Measurements from ENCODE around the gene THUMPD3.
A peak's percentile ranks its signal among the peaks of the same experiment; 100 is the strongest.

The THUMPD3 gene

DNA sequence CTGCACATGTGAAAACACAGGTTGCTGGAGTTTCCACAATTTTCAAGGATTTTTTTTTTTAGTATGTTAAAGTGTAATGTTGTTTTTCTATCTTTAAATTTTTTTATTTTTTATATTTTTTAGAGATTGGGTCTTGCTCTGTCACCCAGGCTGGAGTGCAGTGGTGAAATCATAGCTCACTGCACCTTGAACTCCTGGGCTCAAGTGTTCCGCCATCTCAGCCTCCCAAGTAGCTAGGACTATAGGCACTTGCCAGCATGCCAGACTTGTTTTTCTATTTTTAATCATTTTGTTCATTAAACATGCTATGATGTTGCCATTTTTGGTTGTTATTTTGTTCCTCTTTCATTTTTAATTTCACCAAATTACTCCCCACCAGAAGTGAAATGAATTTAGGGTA is 16.7 kb upstream of the THUMPD3 start:
- Mint-ChIP-seq H3K36me3 (ENCODE audit: low read depth) (no peaks in the 10 kb centered on the region), H3K4me1 (ENCODE audit: low read depth) (no peaks in the 10 kb centered on the region), H3K27ac (no peak overlapping the region)

GRCh38 chr3:9347081-9347480 is 15.8 kb upstream of the THUMPD3 start:
- no peaks in the 10 kb centered on the region for H3K27me3 Mint-ChIP-seq
- H3K36me3 Mint-ChIP-seq (ENCODE audit: low read depth), result no peaks in the 10 kb centered on the region
- no peaks in the 10 kb centered on the region for H3K4me1 Mint-ChIP-seq (ENCODE audit: low read depth)
- no peak overlapping the region for H3K4me3 Mint-ChIP-seq
- H3K9me3 Mint-ChIP-seq, result no peaks in the 10 kb centered on the region
- no peak overlapping the region for H3K27ac Mint-ChIP-seq

More for the DNA sequence above, 16.7 kb upstream of the THUMPD3 start:
- H3K4me3 Mint-ChIP-seq, result no peak overlapping the region
- H3K27me3 Mint-ChIP-seq, result no peaks in the 10 kb centered on the region
- no peaks in the 10 kb centered on the region for H3K9me3 Mint-ChIP-seq

- no peak overlapping the region for H3K27ac Mint-ChIP-seq
- H3K4me3 Mint-ChIP-seq, result no peak overlapping the region
- no peaks in the 10 kb centered on the region for H3K4me1 Mint-ChIP-seq (ENCODE audit: low read depth)
- no peaks in the 10 kb centered on the region for H3K27me3 Mint-ChIP-seq
- H3K36me3 Mint-ChIP-seq (ENCODE audit: low read depth), result no peaks in the 10 kb centered on the region
- no peaks in the 10 kb centered on the region for H3K9me3 Mint-ChIP-seq
Observed at GRCh38 chr3:9347887-9348286, 15.0 kb upstream of the THUMPD3 start.

DNA sequence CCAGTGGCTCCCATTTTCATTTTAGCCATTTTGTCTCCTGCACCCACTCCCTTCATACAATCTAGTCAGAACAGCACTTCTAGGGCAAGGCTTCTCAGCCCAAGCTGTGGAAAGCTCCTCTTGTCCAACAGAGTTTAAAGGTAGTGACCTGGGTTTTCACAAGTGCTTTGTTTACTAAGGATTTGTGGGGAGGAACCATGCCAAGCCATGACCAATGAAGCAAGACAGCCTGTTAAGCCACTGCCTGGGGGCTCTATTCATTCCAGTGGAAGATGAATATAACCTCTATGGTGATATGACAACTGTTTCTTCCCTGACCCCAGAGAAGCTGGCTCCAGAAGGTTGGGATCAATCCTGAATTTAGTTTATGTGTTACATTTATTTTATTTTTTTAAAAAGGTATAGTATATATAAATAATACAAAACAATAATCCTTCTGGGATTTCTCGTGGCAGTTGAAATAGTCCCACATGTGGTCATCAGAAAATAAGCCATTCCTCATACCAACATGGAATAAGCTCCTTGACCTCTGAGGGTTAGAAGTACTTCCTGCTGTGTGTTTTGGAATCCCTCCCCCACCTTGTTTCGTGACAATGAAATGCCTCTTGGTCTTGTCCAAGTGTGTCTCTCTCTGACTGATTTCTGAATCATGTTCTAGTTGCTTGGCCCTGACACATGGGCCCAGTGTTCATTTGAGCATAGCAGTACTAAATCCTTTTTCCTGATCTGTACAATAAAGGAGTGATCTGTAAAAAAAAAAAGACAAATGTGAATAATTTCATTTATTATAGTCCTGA is 13.3 kb upstream of the THUMPD3 start:
- Mint-ChIP-seq H3K27me3 (no peaks in the 10 kb centered on the region), H3K4me1 (ENCODE audit: low read depth) (peaks cover 7% of the 10 kb centered on the region)

GRCh38 chr3:9351709-9352126 is 11.1 kb upstream of the THUMPD3 start:
- H3K27me3 Mint-ChIP-seq, result no peaks in the 10 kb centered on the region
- peaks cover 16% of the 10 kb centered on the region for H3K4me1 Mint-ChIP-seq (ENCODE audit: low read depth)
- H3K4me3 Mint-ChIP-seq, result no peak overlapping the region
- H3K9me3 Mint-ChIP-seq, result no peaks in the 10 kb centered on the region
- no peak overlapping the region for H3K27ac Mint-ChIP-seq
- H3K36me3 Mint-ChIP-seq (ENCODE audit: low read depth), result no peaks in the 10 kb centered on the region

More for the DNA sequence above, 13.3 kb upstream of the THUMPD3 start:
- no peaks in the 10 kb centered on the region for H3K9me3 Mint-ChIP-seq
- no peaks in the 10 kb centered on the region for H3K36me3 Mint-ChIP-seq (ENCODE audit: low read depth)
- H3K27ac Mint-ChIP-seq, result no peak overlapping the region
- H3K4me3 Mint-ChIP-seq, result no peak overlapping the region

DNA sequence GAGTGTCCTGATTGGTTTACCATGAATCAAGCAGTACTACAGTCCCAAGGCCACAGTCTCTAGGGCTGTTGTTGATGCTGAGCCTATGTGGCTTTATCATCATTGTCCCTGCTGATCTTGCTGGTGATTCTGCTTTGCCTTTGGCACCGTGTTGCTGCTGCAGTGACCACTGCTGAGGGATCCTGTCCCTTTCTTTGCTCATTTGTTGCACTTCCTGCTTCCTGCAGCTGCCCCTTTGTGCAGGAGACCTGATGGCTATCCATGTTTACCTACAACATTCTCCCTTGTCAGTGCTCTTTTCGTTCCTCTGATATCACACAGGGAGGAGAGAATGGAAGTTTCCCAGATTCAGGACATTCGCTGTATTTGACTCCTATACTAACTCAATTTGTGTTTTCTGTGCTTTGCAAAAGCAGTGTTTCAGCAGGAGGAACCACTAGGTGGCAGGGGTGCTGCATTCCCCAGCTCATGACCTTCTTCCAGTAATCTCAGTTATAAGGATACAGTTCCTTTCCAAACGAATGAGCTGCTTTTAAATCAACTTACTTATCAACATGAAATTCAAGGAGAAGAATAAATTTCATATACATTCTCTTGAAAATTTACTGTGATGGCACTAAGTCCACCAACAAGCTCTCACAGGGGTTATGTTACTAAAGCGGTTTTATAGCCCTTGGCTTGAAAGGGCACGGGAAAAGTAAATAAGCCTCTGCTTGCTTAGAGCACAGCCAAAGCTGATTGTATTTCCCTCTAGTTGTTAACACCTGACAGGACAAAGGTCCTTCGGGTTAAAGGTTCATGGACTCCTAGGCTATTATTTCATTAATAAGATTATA is 9.7 kb upstream of the THUMPD3 start:
- H3K27me3 Mint-ChIP-seq, result no peaks in the 10 kb centered on the region
- peaks cover 16% of the 10 kb centered on the region for H3K4me1 Mint-ChIP-seq (ENCODE audit: low read depth)
- H3K27ac Mint-ChIP-seq, result no peak overlapping the region
- H3K9me3 Mint-ChIP-seq, result no peaks in the 10 kb centered on the region
- no peaks in the 10 kb centered on the region for H3K36me3 Mint-ChIP-seq (ENCODE audit: low read depth)
- no peak overlapping the region for H3K4me3 Mint-ChIP-seq

DNA sequence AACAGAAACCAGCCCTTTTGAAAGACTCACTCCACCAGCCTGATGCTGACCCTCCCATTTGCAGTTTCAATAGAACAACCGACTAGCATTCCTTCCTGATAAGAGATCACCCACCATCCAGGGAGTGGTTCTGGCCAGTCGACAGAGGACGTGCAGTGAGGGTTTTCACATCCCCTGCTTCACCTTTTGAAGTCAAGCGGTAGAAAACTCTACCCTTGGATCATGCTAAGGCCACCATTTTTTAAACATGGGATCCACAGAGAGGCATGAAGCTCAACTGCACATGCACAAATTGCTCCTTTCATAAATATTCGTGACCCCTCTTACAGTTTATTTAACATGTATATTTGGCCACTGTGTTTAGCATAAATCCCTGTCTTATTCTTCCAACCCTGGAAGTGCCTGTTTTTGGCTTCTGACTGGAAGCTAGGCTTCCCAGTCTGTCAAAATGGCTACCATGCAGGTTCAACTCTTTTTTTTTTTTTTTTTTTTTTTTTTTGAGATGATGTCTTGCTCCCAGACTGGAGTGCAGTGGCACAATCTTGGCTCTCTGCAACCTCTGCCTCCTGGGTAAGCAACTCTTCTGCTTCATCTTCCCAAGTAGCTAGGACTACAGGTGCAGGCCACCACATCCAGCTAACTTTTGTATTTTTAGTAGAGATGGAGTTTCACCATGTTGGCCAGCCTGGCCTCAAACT is 1.0 kb upstream of the THUMPD3 start:
- peak overlapping the region; percentile 99 for H3K27ac Mint-ChIP-seq
- no peaks in the 10 kb centered on the region for H3K27me3 Mint-ChIP-seq
- H3K36me3 Mint-ChIP-seq (ENCODE audit: low read depth), result peaks cover 32% of the 10 kb centered on the region

GRCh38 chr3:9369508-9369907 is 6.7 kb downstream of the THUMPD3 start:
- H3K36me3 Mint-ChIP-seq (ENCODE audit: low read depth), result peaks cover 76% of the 10 kb centered on the region
- H3K27me3 Mint-ChIP-seq, result no peaks in the 10 kb centered on the region
- H3K9me3 Mint-ChIP-seq, result no peaks in the 10 kb centered on the region
- no peak overlapping the region for H3K4me3 Mint-ChIP-seq
- H3K27ac Mint-ChIP-seq, result no peak overlapping the region
- H3K4me1 Mint-ChIP-seq (ENCODE audit: low read depth), result peaks cover 37% of the 10 kb centered on the region

More for the DNA sequence above, 1.0 kb upstream of the THUMPD3 start:
- no peaks in the 10 kb centered on the region for H3K9me3 Mint-ChIP-seq
- peak overlapping the region; percentile 95 for H3K4me3 Mint-ChIP-seq
- peaks cover 43% of the 10 kb centered on the region for H3K4me1 Mint-ChIP-seq (ENCODE audit: low read depth)

DNA sequence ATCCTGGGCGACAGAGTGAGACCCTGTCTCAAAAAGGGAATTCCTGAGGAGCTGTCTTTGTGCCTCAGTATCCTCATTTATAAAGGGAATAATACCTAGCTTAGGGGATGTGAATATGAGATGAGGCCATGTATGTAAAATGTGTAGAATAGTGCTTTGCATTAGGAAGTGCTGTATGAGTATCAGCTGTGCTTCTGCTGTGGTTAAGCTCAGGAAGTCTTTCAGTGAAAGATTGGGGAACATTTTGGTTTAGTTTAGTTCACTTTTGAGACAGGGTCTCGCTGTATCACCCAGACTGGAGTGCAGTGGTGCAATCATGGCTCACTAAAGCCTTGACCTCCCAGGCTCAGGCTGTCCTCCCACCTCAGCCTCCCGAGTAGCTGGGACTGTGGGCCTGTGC is 10.6 kb downstream of the THUMPD3 start:
- Mint-ChIP-seq H3K4me1 (ENCODE audit: low read depth) (peaks cover 17% of the 10 kb centered on the region), H3K36me3 (ENCODE audit: low read depth) (peaks cover 83% of the 10 kb centered on the region), H3K27me3 (no peaks in the 10 kb centered on the region), H3K27ac (peak overlapping the region; percentile 40), H3K9me3 (no peaks in the 10 kb centered on the region), H3K4me3 (no peak overlapping the region)

DNA sequence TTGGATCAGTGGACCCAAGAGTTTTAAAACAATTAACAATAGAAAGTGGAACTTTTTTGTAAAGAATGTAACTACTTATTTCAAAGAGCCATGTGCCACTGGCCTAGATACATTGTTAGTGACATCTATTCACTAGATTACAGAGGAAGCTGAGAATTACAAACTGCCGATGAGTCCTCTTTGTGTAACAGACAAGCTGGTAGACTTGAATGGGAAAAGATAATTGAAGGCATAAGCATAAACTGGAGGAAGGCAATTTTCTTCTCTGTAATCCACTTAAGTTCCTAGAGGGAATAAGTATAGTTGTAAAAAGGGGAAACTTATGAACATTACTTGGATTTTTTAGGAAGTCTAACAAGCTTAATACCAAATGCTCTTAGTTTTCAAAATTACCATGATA is 15.1 kb downstream of the THUMPD3 start:
- H3K4me3 Mint-ChIP-seq, result no peak overlapping the region
- no peaks in the 10 kb centered on the region for H3K9me3 Mint-ChIP-seq
- peaks cover 9% of the 10 kb centered on the region for H3K4me1 Mint-ChIP-seq (ENCODE audit: low read depth)
- no peaks in the 10 kb centered on the region for H3K27me3 Mint-ChIP-seq
- H3K36me3 Mint-ChIP-seq (ENCODE audit: low read depth), result peaks cover 84% of the 10 kb centered on the region
- H3K27ac Mint-ChIP-seq, result no peak overlapping the region

DNA sequence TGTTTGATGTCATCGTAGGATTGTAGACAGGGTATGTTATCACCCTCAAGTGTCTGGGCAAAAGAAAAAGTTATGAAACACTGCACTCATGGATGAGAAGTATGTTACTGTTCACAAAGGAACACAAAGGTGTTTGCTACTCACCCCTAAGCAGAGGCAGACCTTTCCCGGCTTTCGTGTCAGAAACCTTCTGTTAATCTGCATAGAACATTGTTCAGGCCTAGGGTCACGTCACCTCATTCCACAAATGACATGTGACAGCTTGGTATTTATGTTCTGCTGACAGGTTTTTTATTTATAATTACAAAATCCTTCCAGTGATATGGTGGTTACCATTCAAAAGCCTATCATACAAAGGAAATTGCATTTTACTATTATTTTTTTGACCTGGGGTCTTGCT is 16.5 kb downstream of the THUMPD3 start:
- Mint-ChIP-seq H3K4me3 (no peak overlapping the region), H3K36me3 (ENCODE audit: low read depth) (peaks cover 85% of the 10 kb centered on the region), H3K27ac (no peak overlapping the region), H3K9me3 (no peaks in the 10 kb centered on the region), H3K27me3 (no peaks in the 10 kb centered on the region), H3K4me1 (ENCODE audit: low read depth) (peaks cover 3% of the 10 kb centered on the region)

- Mint-ChIP-seq H3K9me3 (no peaks in the 10 kb centered on the region), H3K4me3 (no peak overlapping the region), H3K36me3 (ENCODE audit: low read depth) (peaks cover 84% of the 10 kb centered on the region), H3K27ac (no peak overlapping the region), H3K4me1 (ENCODE audit: low read depth) (peaks cover 3% of the 10 kb centered on the region), H3K27me3 (no peaks in the 10 kb centered on the region)
Observed at GRCh38 chr3:9380014-9380413, 17.2 kb downstream of the THUMPD3 start.

DNA sequence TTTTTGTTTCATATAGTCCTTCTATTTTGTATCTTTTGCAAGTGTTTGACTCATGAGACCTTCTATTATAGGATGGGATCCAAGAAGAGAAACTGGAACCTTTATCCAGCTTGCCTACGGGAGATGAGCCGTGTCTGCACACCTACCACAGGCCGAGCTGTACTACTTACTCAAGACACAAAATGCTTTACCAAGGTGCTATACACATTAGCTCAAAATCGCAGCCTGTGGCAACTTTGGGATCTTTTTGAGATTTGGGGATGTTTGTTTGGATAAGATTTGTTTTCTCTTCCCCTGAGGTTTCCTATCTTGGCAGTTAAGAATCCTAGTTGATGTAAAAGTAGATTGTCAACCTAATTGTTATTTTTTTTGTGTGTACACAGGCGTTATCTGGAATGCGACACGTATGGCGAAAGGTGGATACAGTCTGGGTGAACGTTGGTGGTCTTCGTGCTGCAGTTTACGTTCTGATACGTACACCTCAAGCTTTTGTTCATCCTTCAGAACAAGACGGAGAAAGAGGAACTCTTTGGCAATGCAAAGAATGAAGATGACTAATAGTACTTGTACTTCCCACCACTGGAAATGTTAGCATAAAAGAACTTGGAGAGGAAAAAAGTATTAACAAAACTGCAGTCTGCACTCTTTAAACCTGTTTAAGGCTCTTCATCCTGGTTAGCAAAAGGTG is 21.4 kb downstream of the THUMPD3 start:
- H3K9me3 Mint-ChIP-seq, result no peaks in the 10 kb centered on the region
- H3K27me3 Mint-ChIP-seq, result no peaks in the 10 kb centered on the region
- no peak overlapping the region for H3K27ac Mint-ChIP-seq
- no peak overlapping the region for H3K4me3 Mint-ChIP-seq
- H3K4me1 Mint-ChIP-seq (ENCODE audit: low read depth), result peaks cover 9% of the 10 kb centered on the region
- H3K36me3 Mint-ChIP-seq (ENCODE audit: low read depth), result peaks cover 85% of the 10 kb centered on the region

DNA sequence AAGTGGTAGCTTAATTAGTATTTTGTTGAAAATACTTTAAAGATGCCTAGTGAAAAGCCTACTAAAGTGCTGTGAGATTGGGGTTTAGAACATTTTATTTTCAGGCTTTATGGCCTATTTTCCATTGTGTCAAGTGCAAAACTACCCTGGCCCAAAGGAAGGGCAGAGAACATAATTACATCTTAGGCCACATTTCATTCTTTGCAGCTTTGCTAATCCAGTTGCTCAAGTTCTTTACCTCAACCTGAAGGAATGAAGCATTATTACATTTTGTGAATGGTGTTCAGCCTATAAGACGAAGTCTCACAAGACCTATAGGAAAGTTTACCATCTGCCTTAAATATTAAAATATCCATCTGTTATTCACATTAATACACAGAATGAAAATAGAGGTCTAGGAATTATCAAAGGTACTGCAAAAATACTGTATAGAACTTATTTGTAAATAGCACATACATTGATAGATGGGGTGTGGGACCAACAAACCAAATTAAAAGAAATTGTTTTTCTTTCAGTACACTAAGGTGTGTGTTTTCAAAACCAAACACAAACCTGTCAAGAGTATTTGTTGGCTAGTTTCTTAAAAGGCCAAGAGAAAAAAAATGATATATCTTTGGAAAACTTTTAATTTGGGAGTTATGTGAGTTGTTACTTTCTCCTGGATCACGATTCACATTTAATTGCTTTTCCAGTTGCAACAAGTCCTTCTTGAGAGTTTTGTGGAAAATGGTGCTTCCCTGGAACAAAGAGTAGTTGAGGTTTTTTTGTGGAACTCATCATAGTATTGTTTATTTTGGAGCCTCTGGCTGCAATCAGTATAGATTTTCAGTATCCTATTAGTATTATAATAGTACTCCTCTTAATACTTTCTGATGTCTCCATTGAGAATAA is 22.6 kb downstream of the THUMPD3 start:
- Mint-ChIP-seq H3K9me3 (no peaks in the 10 kb centered on the region), H3K4me3 (no peak overlapping the region), H3K27ac (peak overlapping the region; percentile 63), H3K36me3 (ENCODE audit: low read depth) (peaks cover 88% of the 10 kb centered on the region), H3K27me3 (no peaks in the 10 kb centered on the region), H3K4me1 (ENCODE audit: low read depth) (peaks cover 11% of the 10 kb centered on the region)
